Measurements from ENCODE around the gene GPS2.

DNA sequence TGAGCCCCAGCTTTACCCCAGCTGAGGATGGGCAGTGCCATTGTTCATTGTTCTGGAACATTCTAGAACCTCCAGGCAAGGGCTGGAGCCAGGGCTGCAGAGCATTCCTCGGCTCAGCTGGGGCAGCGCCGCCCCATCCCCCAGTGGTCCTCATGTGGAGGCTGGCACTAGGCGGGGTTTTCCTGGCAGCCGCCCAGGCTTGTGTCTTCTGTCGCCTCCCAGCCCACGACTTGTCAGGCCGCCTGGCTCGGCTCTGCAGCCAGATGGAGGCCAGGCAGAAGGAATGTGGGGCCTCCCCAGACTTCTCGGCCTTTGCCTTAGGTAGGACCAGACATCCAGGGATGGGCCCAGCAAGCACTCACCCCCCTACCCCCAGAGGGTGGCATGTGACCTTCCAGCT lies 39.9 kb upstream of the GPS2 start, which contains the start of gene TMEM95:
- no peak for TF ChIP-seq POLR2A (IDR thresholded peaks at IDR 0.05)
- TF ChIP-seq, protein P1, sequence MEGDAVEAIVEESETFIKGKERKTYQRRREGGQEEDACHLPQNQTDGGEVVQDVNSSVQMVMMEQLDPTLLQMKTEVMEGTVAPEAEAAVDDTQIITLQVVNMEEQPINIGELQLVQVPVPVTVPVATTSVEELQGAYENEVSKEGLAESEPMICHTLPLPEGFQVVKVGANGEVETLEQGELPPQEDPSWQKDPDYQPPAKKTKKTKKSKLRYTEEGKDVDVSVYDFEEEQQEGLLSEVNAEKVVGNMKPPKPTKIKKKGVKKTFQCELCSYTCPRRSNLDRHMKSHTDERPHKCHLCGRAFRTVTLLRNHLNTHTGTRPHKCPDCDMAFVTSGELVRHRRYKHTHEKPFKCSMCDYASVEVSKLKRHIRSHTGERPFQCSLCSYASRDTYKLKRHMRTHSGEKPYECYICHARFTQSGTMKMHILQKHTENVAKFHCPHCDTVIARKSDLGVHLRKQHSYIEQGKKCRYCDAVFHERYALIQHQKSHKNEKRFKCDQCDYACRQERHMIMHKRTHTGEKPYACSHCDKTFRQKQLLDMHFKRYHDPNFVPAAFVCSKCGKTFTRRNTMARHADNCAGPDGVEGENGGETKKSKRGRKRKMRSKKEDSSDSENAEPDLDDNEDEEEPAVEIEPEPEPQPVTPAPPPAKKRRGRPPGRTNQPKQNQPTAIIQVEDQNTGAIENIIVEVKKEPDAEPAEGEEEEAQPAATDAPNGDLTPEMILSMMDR (IDR thresholded peaks at IDR 0.05): no peak
